ENCODE data around the gene HOXC11. TPM values are rescaled to one million over a fixed set of nuclear protein-coding genes. Genes with fewer than 3 reads are reported as not detected.

The HOXC11 gene
- total and polyA plus RNA-seq, 2 experiments from 2014 or later = not detected

GRCh38 chr12:53993162-53994008 lies 20.5 kb downstream of the HOXC11 start:
- Histone ChIP-seq H4K20me1 (replicated peaks; ENCODE audit: insufficient read depth) (peaks cover 31% of the 10 kb centered on the region), H3F3A (replicated peaks; ENCODE audit: low read depth) (peaks cover 51% of the 10 kb centered on the region), H3K4me3 (no peak overlapping the region), H2AFZ (no peak overlapping the region), H3K4me2 (no peak overlapping the region), H3K36me3 (ENCODE audit: insufficient read depth) (no peaks in the 10 kb centered on the region), H3K27me3 (ENCODE audit: insufficient read depth) (peaks cover 100% of the 10 kb centered on the region), H3K9me2 (ENCODE audit: insufficient read depth) (no peaks in the 10 kb centered on the region), H3K27ac (ENCODE audit: low read depth) (no peak overlapping the region), H3K4me1 (ENCODE audit: insufficient read depth) (peaks cover 47% of the 10 kb centered on the region), H3K79me2 (replicated peaks; ENCODE audit: insufficient read depth) (no peaks in the 10 kb centered on the region)
- no peaks in the 10 kb centered on the region; the same call in 2 of the 3 replicates for H3K36me3 Mint-ChIP-seq (ENCODE audit: low read depth)
- ATAC-seq (no peak), DNase-seq (ENCODE audit: low spot score) (no peak)
- H3K27me3 Mint-ChIP-seq (ENCODE audit: insufficient read depth, low read depth, poor library complexity) = peaks cover 100% of the 10 kb centered on the region
- no peak overlapping the region; the same call in 2 of the 3 replicates for H3K4me3 Mint-ChIP-seq
- H3K4me1 Mint-ChIP-seq = peaks cover 48% of the 10 kb centered on the region
- no peaks in the 10 kb centered on the region; the same call in 1 of the 3 replicates for H3K9me3 Mint-ChIP-seq
- H3K27ac Mint-ChIP-seq = no peak overlapping the region
- TF ChIP-seq EZH2phosphoT487 (IDR thresholded peaks at IDR 0.05; ENCODE audit: unreplicated experiment) (peak; percentile 18), CREB1 (CRISPR knock-in tag; IDR thresholded peaks at IDR 0.05; ENCODE audit: low read depth) (no peak), EZH2 (IDR thresholded peaks at IDR 0.05; ENCODE audit: low read depth, unreplicated experiment) (peak; percentile 98), REST (IDR thresholded peaks at IDR 0.05; ENCODE audit: unreplicated experiment) (no peak)

- Histone ChIP-seq H3F3A (replicated peaks; ENCODE audit: low read depth) (peaks cover 48% of the 10 kb centered on the region), H3K27ac (ENCODE audit: low read depth) (no peak overlapping the region), H3K4me1 (ENCODE audit: insufficient read depth) (peaks cover 43% of the 10 kb centered on the region), H3K36me3 (ENCODE audit: insufficient read depth) (no peaks in the 10 kb centered on the region), H3K79me2 (replicated peaks; ENCODE audit: insufficient read depth) (no peaks in the 10 kb centered on the region), H3K4me3 (no peak overlapping the region), H3K9me2 (ENCODE audit: insufficient read depth) (no peaks in the 10 kb centered on the region), H3K27me3 (ENCODE audit: insufficient read depth) (peaks cover 100% of the 10 kb centered on the region), H2AFZ (no peak overlapping the region), H3K4me2 (no peak overlapping the region), H4K20me1 (replicated peaks; ENCODE audit: insufficient read depth) (peaks cover 25% of the 10 kb centered on the region)
- ATAC-seq = no peak
- no peaks in the 10 kb centered on the region; the same call in 2 of the 3 replicates for H3K36me3 Mint-ChIP-seq (ENCODE audit: low read depth)
- peaks cover 3% of the 10 kb centered on the region; the same call in 2 of the 3 replicates for H3K9me3 Mint-ChIP-seq
- H3K4me3 Mint-ChIP-seq = peak overlapping the region; percentile 35; the same call in 1 of the 3 replicates
- H3K4me1 Mint-ChIP-seq = peaks cover 53% of the 10 kb centered on the region
- DNase-seq (ENCODE audit: low spot score) = no peak
- H3K27me3 Mint-ChIP-seq (ENCODE audit: insufficient read depth, low read depth, poor library complexity) = peaks cover 100% of the 10 kb centered on the region
- H3K27ac Mint-ChIP-seq = no peak overlapping the region
- TF ChIP-seq ZNF114 (CRISPR knock-in tag; IDR thresholded peaks at IDR 0.05) (no peak), EZH2phosphoT487 (IDR thresholded peaks at IDR 0.05; ENCODE audit: unreplicated experiment) (no peak), ZNF462 (CRISPR knock-in tag; IDR thresholded peaks at IDR 0.05) (no peak), ZNF331 (CRISPR knock-in tag; IDR thresholded peaks at IDR 0.05; ENCODE audit: low read depth) (no peak)
Observed at GRCh38 chr12:53994009-53994263, 21.0 kb downstream of the HOXC11 start.

Measured in GM23338 (cell line).